WTC11 (cell line): ENCODE data around the gene SOCS2. TPM values are rescaled to one million over a fixed set of nuclear protein-coding genes. Genes with fewer than 3 reads are reported as not detected.

Experiments
- ATAC-seq: fragments of 200-7000 bp; cut with Tn5 transposase; 2 replicates; pipeline ENCODE4 v1.10.0; 2021; ENCODE audit warnings: mild to moderate bottlenecking, moderate library complexity
- CTCF ChIA-PET: fragments of 300-600 bp; sonication (Branson Sonifier 250); formaldehyde crosslinking; loops from one replicate; lab custom pipeline; 2021; ENCODE audit warnings: antibody characterized with exemption; lab: Charles Lee
- POLR2A ChIA-PET: fragments of 350-600 bp; sonication (Branson Sonifier 250); formaldehyde crosslinking; loops from one replicate; lab custom pipeline; 2021; ENCODE audit warnings: antibody characterized with exemption; lab: Charles Lee
- DNase-seq: peaks from one replicate; pipeline ENCODE4 v3.0.0; 2021; ENCODE audit warnings: low spot score
- H3K27ac Mint-ChIP-seq: 2 replicates; pipeline ENCODE4 v1.8.0; 2021; ENCODE audit warnings: mixed read lengths
- H3K27me3 Mint-ChIP-seq: 2 replicates; pipeline ENCODE4 v1.8.0; 2021; ENCODE audit warnings: low read depth, mild to moderate bottlenecking, moderate library complexity, mixed read lengths
- H3K36me3 Mint-ChIP-seq: 2 replicates; pipeline ENCODE4 v1.8.0; 2021; ENCODE audit warnings: mixed read lengths
- H3K4me1 Mint-ChIP-seq: 2 replicates; pipeline ENCODE4 v1.8.0; 2022; ENCODE audit warnings: mixed read lengths
- H3K4me3 Mint-ChIP-seq: 2 replicates; pipeline ENCODE4 v1.8.0; 2021; ENCODE audit warnings: mild to moderate bottlenecking, moderate library complexity, mixed read lengths
- H3K9me3 Mint-ChIP-seq: 2 replicates; pipeline ENCODE4 v1.8.0; 2021; ENCODE audit warnings: mixed read lengths
- ARID4B ChIP-seq: sonication (generic); formaldehyde crosslinking; IDR thresholded peaks from 2 replicates; pipeline ENCODE4 v1.8.0; 2023; ENCODE audit warnings: missing genetic modification reagents, mild to moderate bottlenecking, borderline replicate concordance
- ATF1 ChIP-seq: sonication (generic); formaldehyde crosslinking; IDR thresholded peaks from 2 replicates; pipeline ENCODE4 v1.8.1; 2023; ENCODE audit warnings: mild to moderate bottlenecking, moderate library complexity, missing genetic modification reagents
- ATF6 ChIP-seq: sonication (generic); formaldehyde crosslinking; IDR thresholded peaks from 2 replicates; pipeline ENCODE4 v1.8.1; 2023; ENCODE audit warnings: mild to moderate bottlenecking, missing genetic modification reagents
- E2F1 ChIP-seq: sonication (generic); formaldehyde crosslinking; IDR thresholded peaks from 2 replicates; pipeline ENCODE4 v1.8.0; 2022; ENCODE audit warnings: mild to moderate bottlenecking, missing genetic modification reagents
- ESRRA ChIP-seq: sonication (generic); formaldehyde crosslinking; IDR thresholded peaks from 2 replicates; pipeline ENCODE4 v1.8.1; 2022; ENCODE audit warnings: mild to moderate bottlenecking, missing genetic modification reagents, borderline replicate concordance
- FOXK1 ChIP-seq: sonication (generic); formaldehyde crosslinking; IDR thresholded peaks from 2 replicates; pipeline ENCODE4 v1.8.0; 2022; ENCODE audit warnings: mild to moderate bottlenecking, moderate library complexity, missing genetic modification reagents
- FOXP1 ChIP-seq: sonication (generic); formaldehyde crosslinking; IDR thresholded peaks from 2 replicates; pipeline ENCODE4 v1.8.0; 2022; ENCODE audit warnings: missing genetic modification reagents, mild to moderate bottlenecking, moderate library complexity, borderline replicate concordance
- GTF2I ChIP-seq: fragments of 250-450 bp; sonication (Bioruptor Pico); conservative IDR thresholded peaks from 2 replicates; pipeline ENCODE4 v1.4.0; 2021; ENCODE audit warnings: mild to moderate bottlenecking
- MXD4 ChIP-seq: fragments of 250-450 bp; sonication (Bioruptor Pico); IDR thresholded peaks from 2 replicates; pipeline ENCODE4 v1.8.0; 2021; ENCODE audit warnings: mild to moderate bottlenecking, moderate library complexity, borderline replicate concordance
- NFE2L1 ChIP-seq: sonication (generic); formaldehyde crosslinking; IDR thresholded peaks from 2 replicates; pipeline ENCODE4 v1.8.1; 2023; ENCODE audit warnings: missing genetic modification reagents
- NFYB ChIP-seq: sonication (generic); formaldehyde crosslinking; conservative IDR thresholded peaks from 2 replicates; pipeline ENCODE4 v1.8.0; 2022; ENCODE audit warnings: low read depth, missing genetic modification reagents
- SOX15 ChIP-seq: fragments of 250-450 bp; sonication (Bioruptor Pico); IDR thresholded peaks from 2 replicates; pipeline ENCODE4 v1.9.0; 2021; ENCODE audit warnings: mild to moderate bottlenecking
- SP1 ChIP-seq: sonication (generic); formaldehyde crosslinking; conservative IDR thresholded peaks from 2 replicates; pipeline ENCODE4 v1.8.1; 2022; ENCODE audit warnings: missing genetic modification reagents
- TEAD1 ChIP-seq: sonication (generic); formaldehyde crosslinking; IDR thresholded peaks from 2 replicates; pipeline ENCODE4 v1.8.0; 2022; ENCODE audit warnings: mild to moderate bottlenecking, missing genetic modification reagents
- USF1 ChIP-seq: sonication (generic); formaldehyde crosslinking; IDR thresholded peaks from 2 replicates; pipeline ENCODE4 v1.8.0; 2022; ENCODE audit warnings: mild to moderate bottlenecking, missing genetic modification reagents
- ZBTB43 ChIP-seq: sonication (generic); formaldehyde crosslinking; IDR thresholded peaks from 2 replicates; pipeline ENCODE4 v1.8.1; 2023; ENCODE audit warnings: mild to moderate bottlenecking, missing genetic modification reagents
- ZNF138 ChIP-seq: sonication (generic); formaldehyde crosslinking; conservative IDR thresholded peaks from 2 replicates; pipeline ENCODE4 v1.8.1; 2022; ENCODE audit warnings: mild to moderate bottlenecking, moderate library complexity, missing genetic modification reagents
- ZNF232 ChIP-seq: sonication (generic); formaldehyde crosslinking; IDR thresholded peaks from 2 replicates; pipeline ENCODE4 v1.8.0; 2022; ENCODE audit warnings: mild to moderate bottlenecking, missing genetic modification reagents
- ZNF317 ChIP-seq: sonication (generic); formaldehyde crosslinking; IDR thresholded peaks from 2 replicates; pipeline ENCODE4 v1.8.1; 2023; ENCODE audit warnings: low read depth, mild to moderate bottlenecking, moderate library complexity, missing genetic modification reagents, borderline replicate concordance
- ZNF423 ChIP-seq: fragments of 250-450 bp; sonication (Bioruptor Pico); IDR thresholded peaks from 2 replicates; pipeline ENCODE4 v2.1.2; 2022; ENCODE audit warnings: mild to moderate bottlenecking, moderate library complexity
- total RNA-seq: library from RNA; stranded (reverse); gene quantifications from 3 replicates; pipeline ENCODE4 v1.2.3, GENCODE V29; 2021

SOCS2 gene
- total RNA-seq, 1 experiment from 2014 or later, result 44.4 TPM

GRCh38 chr12:93533310-93533709 is 39.2 kb upstream of the SOCS2 start:
- no peak overlapping the region for H3K27ac Mint-ChIP-seq
- H3K9me3 Mint-ChIP-seq, result peaks cover 7% of the 10 kb centered on the region
- ATAC-seq, result no peak
- peaks cover 3% of the 10 kb centered on the region for H3K4me1 Mint-ChIP-seq
- TF ChIP-seq SOX15 (CRISPR knock-in tag) (no peak), ARID4B (no peak), SP1 (CRISPR knock-in tag) (no peak), ZNF423 (CRISPR knock-in tag) (no peak), TEAD1 (CRISPR knock-in tag) (no peak), ATF6 (CRISPR knock-in tag) (no peak), MXD4 (CRISPR knock-in tag) (no peak), ZNF138 (CRISPR knock-in tag) (no peak), NFYB (CRISPR knock-in tag) (no peak), ATF1 (CRISPR knock-in tag) (no peak), USF1 (no peak), ZBTB43 (CRISPR knock-in tag) (no peak), E2F1 (CRISPR knock-in tag) (no peak), ZNF317 (CRISPR knock-in tag) (no peak), ESRRA (CRISPR knock-in tag) (no peak)
- no peak for DNase-seq
- no peaks in the 10 kb centered on the region for H3K36me3 Mint-ChIP-seq
- CTCF ChIA-PET, result interaction anchor here (1.0 to 1.2 kb wide), 2 partner anchors 36 to 546 kb away, joined by 3 read pairs; no protein-coding TSS in a partner anchor
- no peaks in the 10 kb centered on the region for H3K27me3 Mint-ChIP-seq
- POLR2A ChIA-PET, result no interaction called here
- no peak overlapping the region for H3K4me3 Mint-ChIP-seq

- no peak overlapping the region for H3K4me3 Mint-ChIP-seq
- no peak overlapping the region for H3K27ac Mint-ChIP-seq
- DNase-seq (no peak), ATAC-seq (no peak)
- no peak for TF ChIP-seq FOXP1 (CRISPR knock-in tag)
- TF ChIP-seq GTF2I (CRISPR knock-in tag), result no peak
- no peak for TF ChIP-seq NFE2L1 (CRISPR knock-in tag)
- no peak for TF ChIP-seq FOXK1 (CRISPR knock-in tag)
- no peak for TF ChIP-seq ZNF232 (CRISPR knock-in tag)
- no peak for TF ChIP-seq ATF6 (CRISPR knock-in tag)
- H3K4me1 Mint-ChIP-seq, result peaks cover 3% of the 10 kb centered on the region
- H3K9me3 Mint-ChIP-seq, result no peaks in the 10 kb centered on the region
- no peaks in the 10 kb centered on the region for H3K36me3 Mint-ChIP-seq
- H3K27me3 Mint-ChIP-seq, result no peaks in the 10 kb centered on the region
- POLR2A ChIA-PET, result no interaction called here
- CTCF ChIA-PET, result interaction anchor here (0.5 to 5.6 kb wide), 4 partner anchors 9 to 566 kb away, joined by 3 to 22 read pairs (median 3); no protein-coding TSS in a partner anchor
Observed at GRCh38 chr12:93536111-93536765, 36.2 kb upstream of the SOCS2 start.
